K562 (cell line): ENCODE data around the gene MACF1. TPM values are rescaled to one million over a fixed set of nuclear protein-coding genes. Genes with fewer than 3 reads are reported as not detected.

Experiments used
- ADNP ChIP-seq: fragments of 200-800 bp; sonication (Bioruptor generic); IDR thresholded peaks from 2 replicates; pipeline ENCODE4 v1.6.1; 2016; ENCODE audit warnings: missing genetic modification characterization, missing compliant biosample characterization
- CTBP1 ChIP-seq: fragments of 450-650 bp; IDR thresholded peaks from 2 replicates; pipeline ENCODE4 v1.6.1; 2016; ENCODE audit warnings: borderline replicate concordance
- DIDO1 ChIP-seq: fragments of 450-650 bp; IDR thresholded peaks from 2 replicates; pipeline ENCODE4 v1.6.1; 2016; ENCODE audit warnings: low read depth, missing biosample characterization, missing genetic modification characterization
- DMBX1 ChIP-seq: fragments of 250-450 bp; sonication (Bioruptor Pico); IDR thresholded peaks from 2 replicates; pipeline ENCODE4 v1.8.0; 2022; ENCODE audit warnings: inconsistent platforms, mild to moderate bottlenecking, moderate library complexity, borderline replicate concordance
- ETS2 ChIP-seq: IDR thresholded peaks from 2 replicates; pipeline ENCODE4 v1.6.1; 2016; ENCODE audit warnings: borderline replicate concordance, missing genetic modification characterization, mild to moderate bottlenecking, moderate library complexity, missing compliant biosample characterization; ENCODE audit not compliant: poor library complexity, severe bottlenecking
- HCFC1 ChIP-seq: IDR thresholded peaks from 2 replicates; pipeline ENCODE4 v1.6.1; 2012; ENCODE audit warnings: low read depth, low read length, improper control_type of control experiment
- HDGF ChIP-seq: fragments of 450-650 bp; IDR thresholded peaks from 2 replicates; pipeline ENCODE4 v1.6.1; 2016
- KAT2B ChIP-seq: IDR thresholded peaks from one replicate; pipeline ENCODE4 v1.6.1; 2012; ENCODE audit warnings: low read depth, mild to moderate bottlenecking, control low read depth, inconsistent platforms, low read length, moderate library complexity
- MCM2 ChIP-seq: fragments of 450-650 bp; IDR thresholded peaks from 2 replicates; pipeline ENCODE4 v1.6.1; 2017; ENCODE audit warnings: low read depth, mild to moderate bottlenecking
- NBN ChIP-seq: fragments of 450-650 bp; IDR thresholded peaks from 2 replicates; pipeline ENCODE4 v1.6.1; 2016; ENCODE audit warnings: low read depth, mild to moderate bottlenecking
- NEUROD1 ChIP-seq: fragments of 150-350 bp; IDR thresholded peaks from 2 replicates; pipeline ENCODE4 v1.6.1; 2014; ENCODE audit warnings: borderline replicate concordance, low read length, low read depth; ENCODE audit not compliant: partially characterized antibody
- RAD51 ChIP-seq: fragments of 450-650 bp; IDR thresholded peaks from 2 replicates; pipeline ENCODE4 v1.7.1; 2016; ENCODE audit warnings: low read depth, mild to moderate bottlenecking, borderline replicate concordance
- SMC3 ChIP-seq: conservative IDR thresholded peaks from 2 replicates; pipeline ENCODE4 v1.6.1; 2011; ENCODE audit warnings: low read depth, low read length, improper control_type of control experiment; ENCODE audit not compliant: insufficient read depth
- SP2 ChIP-seq: IDR thresholded peaks from 2 replicates; pipeline ENCODE4 v1.6.1; 2011; ENCODE audit warnings: mild to moderate bottlenecking, low read depth, low read length, moderate library complexity; ENCODE audit not compliant: poor library complexity, severe bottlenecking; ENCODE audit errors: extremely low read depth
- SRF ChIP-seq, 2 experiments: fragments of 250-450, 450-650 bp in 1 of 2; sonication (Bioruptor Pico) in 1 of 2; sonication (generic) in 1 of 2; formaldehyde crosslinking; IDR thresholded peaks; 2 replicates each; pipeline versions ENCODE4 v1.5.0 to v1.5.1; 2020 to 2022; ENCODE audit warnings: mild to moderate bottlenecking in 1 of 2, missing genetic modification reagents in 1 of 2
- TSC22D4 ChIP-seq: fragments of 450-650 bp; IDR thresholded peaks from 2 replicates; pipeline ENCODE4 v1.6.1; 2016; ENCODE audit warnings: missing genetic modification characterization, missing biosample characterization, control low read depth
- ZNF134 ChIP-seq: fragments of 250-450 bp; sonication (Bioruptor Pico); conservative IDR thresholded peaks from 2 replicates; pipeline ENCODE4 v1.4.0; 2020
- polyA plus RNA-seq, 8 experiments: library from polyadenylated mRNA; depleted of rRNA in 4 of 8; stranded (reverse) in 5 of 8; unstranded in 3 of 8; fragments of >200 nt; fragmentation: Nextera tagmentation in 2 of 8; fragmentation: Illumina TruSeq in 1 of 8; extraction: Ambion mirVana in 2 of 8; extraction: Trizol in 1 of 8; gene quantifications; 2 replicates each; pipeline versions ENCODE4 v1.2.1 to v1.2.3, GENCODE V29; 2011 to 2014; ENCODE audit warnings: inconsistent platforms in 1 of 8, missing spikeins in 1 of 8
- total RNA-seq, 7 experiments: library from RNA; depleted of rRNA in 6 of 7; stranded (reverse); fragments of >200 nt in 6 of 7; fragmentation: Illumina TruSeq in 2 of 7; extraction: Trizol in 2 of 7; gene quantifications; 2 replicates each; pipeline versions ENCODE4 v1.2.1 to v1.2.3, GENCODE V29; 2011 to 2021; ENCODE audit warnings: low replicate concordance in 1 of 7
- TF ChIP-seq, protein P1 (sequence below), 3 experiments: fragments of 200-800 bp in 1 of 3; sonication (Bioruptor generic) in 1 of 3; sonication (generic) in 1 of 3; formaldehyde crosslinking in 1 of 3; IDR thresholded peaks; 2 replicates each; pipeline versions ENCODE4 v1.6.1 to v1.8.0; 2016 to 2022; ENCODE audit warnings: mild to moderate bottlenecking in 2 of 3, missing compliant biosample characterization in 2 of 3, missing genetic modification characterization in 2 of 3, missing genetic modification reagents in 1 of 3
- TF ChIP-seq, protein P2 (sequence below): sonication (generic); formaldehyde crosslinking; IDR thresholded peaks from 2 replicates; pipeline ENCODE4 v1.8.0; 2022; ENCODE audit warnings: missing genetic modification reagents, mild to moderate bottlenecking, moderate library complexity, borderline replicate concordance
- TF ChIP-seq, protein P3 (sequence below): sonication (generic); formaldehyde crosslinking; IDR thresholded peaks from 2 replicates; pipeline ENCODE4 v1.8.0; 2023; ENCODE audit warnings: mild to moderate bottlenecking, missing genetic modification reagents
- TF ChIP-seq, protein P4 (sequence below): sonication (generic); formaldehyde crosslinking; IDR thresholded peaks from 2 replicates; pipeline ENCODE4 v1.9.0; 2022; ENCODE audit warnings: mild to moderate bottlenecking, missing genetic modification reagents

Gene MACF1
- total and polyA plus RNA-seq, 9 of the 15 experiments (the other 6 are each of a cell fraction or from before 2014, with no cell fraction given): 13.2 to 232 (median 112) TPM

DNA sequence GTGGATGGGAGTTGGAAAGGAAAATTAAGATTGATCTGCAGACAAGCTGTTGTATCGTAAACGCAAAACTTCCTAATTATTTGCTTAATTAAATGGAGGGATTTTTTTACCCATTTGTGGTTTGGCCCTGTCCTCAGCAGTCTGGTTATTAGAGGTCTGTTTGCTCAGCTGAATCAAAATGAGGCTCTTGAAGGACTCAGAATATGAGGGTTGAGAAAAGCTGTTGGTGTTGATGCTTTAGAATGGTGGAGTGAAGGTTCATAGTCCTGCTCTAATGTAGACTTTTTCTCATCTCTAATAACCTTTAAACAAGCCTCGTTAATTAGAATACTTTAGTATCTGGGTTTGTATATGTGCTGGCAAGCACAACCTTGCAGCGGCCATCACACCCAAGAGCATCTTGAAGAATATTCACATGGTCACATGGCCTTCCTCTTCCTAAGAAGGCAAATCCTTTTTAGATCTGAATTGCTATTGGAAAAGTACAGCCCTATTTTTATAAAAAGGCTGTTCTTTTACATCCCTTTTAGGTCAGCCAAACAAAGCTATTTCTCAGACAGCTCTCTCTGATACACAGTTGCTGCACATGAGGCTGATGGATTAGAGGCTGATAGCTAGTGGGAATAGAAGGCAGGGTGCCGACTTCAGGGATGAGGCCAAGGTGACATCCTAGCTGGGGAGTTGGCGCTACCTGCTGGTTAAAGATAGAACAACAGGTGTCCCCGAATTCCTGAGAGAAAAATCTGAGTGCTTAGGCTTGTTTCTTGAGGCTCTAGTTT lies 53.8 kb downstream of the MACF1 start (continued):
- TF ChIP-seq, protein P1, sequence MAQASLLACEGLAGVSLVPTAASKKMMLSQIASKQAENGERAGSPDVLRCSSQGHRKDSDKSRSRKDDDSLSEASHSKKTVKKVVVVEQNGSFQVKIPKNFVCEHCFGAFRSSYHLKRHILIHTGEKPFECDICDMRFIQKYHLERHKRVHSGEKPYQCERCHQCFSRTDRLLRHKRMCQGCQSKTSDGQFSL (CRISPR knock-in tag; IDR thresholded peaks at IDR 0.05): no peak
- TF ChIP-seq, protein P1 (tag; IDR thresholded peaks at IDR 0.05): no peak
- TF ChIP-seq KAT2B: no peak
- TF ChIP-seq NEUROD1: no peak
- no peak for TF ChIP-seq ADNP (tag)
- TF ChIP-seq, protein P2, sequence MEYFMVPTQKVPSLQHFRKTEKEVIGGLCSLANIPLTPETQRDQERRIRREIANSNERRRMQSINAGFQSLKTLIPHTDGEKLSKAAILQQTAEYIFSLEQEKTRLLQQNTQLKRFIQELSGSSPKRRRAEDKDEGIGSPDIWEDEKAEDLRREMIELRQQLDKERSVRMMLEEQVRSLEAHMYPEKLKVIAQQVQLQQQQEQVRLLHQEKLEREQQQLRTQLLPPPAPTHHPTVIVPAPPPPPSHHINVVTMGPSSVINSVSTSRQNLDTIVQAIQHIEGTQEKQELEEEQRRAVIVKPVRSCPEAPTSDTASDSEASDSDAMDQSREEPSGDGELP (CRISPR knock-in tag): peak; percentile 36
- TF ChIP-seq SMC3: peak; percentile 97
- no peak for TF ChIP-seq DIDO1 (tag)
- TF ChIP-seq SP2: no peak
- no peak for TF ChIP-seq SRF (CRISPR knock-in tag; IDR thresholded peaks at IDR 0.05)
- peak; percentile 61 for TF ChIP-seq CTBP1
- TF ChIP-seq HDGF: peak; percentile 73; the same call in 1 of the 2 replicates
- no peak for TF ChIP-seq ETS2 (tag)
- TF ChIP-seq NBN: peak; percentile 61
- no peak for TF ChIP-seq TSC22D4
- TF ChIP-seq, protein P3, sequence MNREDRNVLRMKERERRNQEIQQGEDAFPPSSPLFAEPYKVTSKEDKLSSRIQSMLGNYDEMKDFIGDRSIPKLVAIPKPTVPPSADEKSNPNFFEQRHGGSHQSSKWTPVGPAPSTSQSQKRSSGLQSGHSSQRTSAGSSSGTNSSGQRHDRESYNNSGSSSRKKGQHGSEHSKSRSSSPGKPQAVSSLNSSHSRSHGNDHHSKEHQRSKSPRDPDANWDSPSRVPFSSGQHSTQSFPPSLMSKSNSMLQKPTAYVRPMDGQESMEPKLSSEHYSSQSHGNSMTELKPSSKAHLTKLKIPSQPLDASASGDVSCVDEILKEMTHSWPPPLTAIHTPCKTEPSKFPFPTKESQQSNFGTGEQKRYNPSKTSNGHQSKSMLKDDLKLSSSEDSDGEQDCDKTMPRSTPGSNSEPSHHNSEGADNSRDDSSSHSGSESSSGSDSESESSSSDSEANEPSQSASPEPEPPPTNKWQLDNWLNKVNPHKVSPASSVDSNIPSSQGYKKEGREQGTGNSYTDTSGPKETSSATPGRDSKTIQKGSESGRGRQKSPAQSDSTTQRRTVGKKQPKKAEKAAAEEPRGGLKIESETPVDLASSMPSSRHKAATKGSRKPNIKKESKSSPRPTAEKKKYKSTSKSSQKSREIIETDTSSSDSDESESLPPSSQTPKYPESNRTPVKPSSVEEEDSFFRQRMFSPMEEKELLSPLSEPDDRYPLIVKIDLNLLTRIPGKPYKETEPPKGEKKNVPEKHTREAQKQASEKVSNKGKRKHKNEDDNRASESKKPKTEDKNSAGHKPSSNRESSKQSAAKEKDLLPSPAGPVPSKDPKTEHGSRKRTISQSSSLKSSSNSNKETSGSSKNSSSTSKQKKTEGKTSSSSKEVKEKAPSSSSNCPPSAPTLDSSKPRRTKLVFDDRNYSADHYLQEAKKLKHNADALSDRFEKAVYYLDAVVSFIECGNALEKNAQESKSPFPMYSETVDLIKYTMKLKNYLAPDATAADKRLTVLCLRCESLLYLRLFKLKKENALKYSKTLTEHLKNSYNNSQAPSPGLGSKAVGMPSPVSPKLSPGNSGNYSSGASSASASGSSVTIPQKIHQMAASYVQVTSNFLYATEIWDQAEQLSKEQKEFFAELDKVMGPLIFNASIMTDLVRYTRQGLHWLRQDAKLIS: peak; percentile 47; the same call in 1 of the 2 replicates
- TF ChIP-seq ZNF134 (CRISPR knock-in tag): no peak
- no peak for TF ChIP-seq HCFC1
- peak; percentile 48 for TF ChIP-seq RAD51
- TF ChIP-seq, protein P4, sequence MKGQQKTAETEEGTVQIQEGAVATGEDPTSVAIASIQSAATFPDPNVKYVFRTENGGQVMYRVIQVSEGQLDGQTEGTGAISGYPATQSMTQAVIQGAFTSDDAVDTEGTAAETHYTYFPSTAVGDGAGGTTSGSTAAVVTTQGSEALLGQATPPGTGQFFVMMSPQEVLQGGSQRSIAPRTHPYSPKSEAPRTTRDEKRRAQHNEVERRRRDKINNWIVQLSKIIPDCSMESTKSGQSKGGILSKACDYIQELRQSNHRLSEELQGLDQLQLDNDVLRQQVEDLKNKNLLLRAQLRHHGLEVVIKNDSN (CRISPR knock-in tag): peak; percentile 51; the same call in 1 of the 2 replicates
- TF ChIP-seq MCM2: no peak
- TF ChIP-seq DMBX1 (CRISPR knock-in tag): no peak
